ENCODE data around the gene FEV.
A peak's percentile ranks its signal among the peaks of the same experiment; 100 is the strongest.

Gene FEV

DNA sequence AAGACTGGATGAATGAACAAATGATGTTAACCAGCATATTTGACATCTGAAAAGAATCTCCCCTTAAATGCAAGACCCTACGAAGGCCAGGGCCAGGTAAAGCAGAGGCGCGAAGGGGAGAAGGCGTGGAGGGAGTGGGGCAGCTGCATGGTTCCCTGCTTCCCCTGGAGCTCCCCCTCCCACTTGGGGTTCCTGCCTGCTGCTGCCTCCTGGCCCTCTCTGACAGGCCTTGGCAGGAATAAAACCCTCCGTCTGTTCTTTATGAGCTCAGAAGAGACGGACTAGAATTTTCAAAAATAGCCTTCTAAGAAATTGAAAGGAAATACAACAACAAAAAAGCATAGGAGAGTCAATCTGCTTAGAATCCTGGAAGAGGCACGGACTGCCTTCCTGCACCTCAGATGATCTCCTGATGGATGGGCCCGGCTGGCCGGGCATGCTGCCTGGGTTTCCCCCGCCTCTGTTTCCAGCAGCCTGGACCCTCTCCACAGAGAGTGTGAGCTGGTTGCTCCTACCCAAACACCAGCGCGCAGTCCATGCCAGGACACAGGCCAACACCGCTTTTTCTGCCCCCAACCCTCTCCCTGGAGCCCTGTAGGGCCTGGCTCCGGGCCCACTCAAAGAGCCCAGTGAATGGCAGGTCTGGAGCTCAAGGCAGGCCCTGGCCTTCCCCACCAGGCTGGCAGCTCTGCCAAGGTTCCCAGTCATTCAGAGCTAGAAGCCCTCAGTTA lies 32.4 kb upstream of the FEV start:
- H3K4me3 ChIP-seq (ENCODE audit: low read length): no peak overlapping the region
- TF ChIP-seq, protein P1, sequence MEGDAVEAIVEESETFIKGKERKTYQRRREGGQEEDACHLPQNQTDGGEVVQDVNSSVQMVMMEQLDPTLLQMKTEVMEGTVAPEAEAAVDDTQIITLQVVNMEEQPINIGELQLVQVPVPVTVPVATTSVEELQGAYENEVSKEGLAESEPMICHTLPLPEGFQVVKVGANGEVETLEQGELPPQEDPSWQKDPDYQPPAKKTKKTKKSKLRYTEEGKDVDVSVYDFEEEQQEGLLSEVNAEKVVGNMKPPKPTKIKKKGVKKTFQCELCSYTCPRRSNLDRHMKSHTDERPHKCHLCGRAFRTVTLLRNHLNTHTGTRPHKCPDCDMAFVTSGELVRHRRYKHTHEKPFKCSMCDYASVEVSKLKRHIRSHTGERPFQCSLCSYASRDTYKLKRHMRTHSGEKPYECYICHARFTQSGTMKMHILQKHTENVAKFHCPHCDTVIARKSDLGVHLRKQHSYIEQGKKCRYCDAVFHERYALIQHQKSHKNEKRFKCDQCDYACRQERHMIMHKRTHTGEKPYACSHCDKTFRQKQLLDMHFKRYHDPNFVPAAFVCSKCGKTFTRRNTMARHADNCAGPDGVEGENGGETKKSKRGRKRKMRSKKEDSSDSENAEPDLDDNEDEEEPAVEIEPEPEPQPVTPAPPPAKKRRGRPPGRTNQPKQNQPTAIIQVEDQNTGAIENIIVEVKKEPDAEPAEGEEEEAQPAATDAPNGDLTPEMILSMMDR (conservative IDR thresholded peaks at IDR 0.05; ENCODE audit: low read depth, low read length): no peak
- no peak for DNase-seq (ENCODE audit: low read depth)

DNA sequence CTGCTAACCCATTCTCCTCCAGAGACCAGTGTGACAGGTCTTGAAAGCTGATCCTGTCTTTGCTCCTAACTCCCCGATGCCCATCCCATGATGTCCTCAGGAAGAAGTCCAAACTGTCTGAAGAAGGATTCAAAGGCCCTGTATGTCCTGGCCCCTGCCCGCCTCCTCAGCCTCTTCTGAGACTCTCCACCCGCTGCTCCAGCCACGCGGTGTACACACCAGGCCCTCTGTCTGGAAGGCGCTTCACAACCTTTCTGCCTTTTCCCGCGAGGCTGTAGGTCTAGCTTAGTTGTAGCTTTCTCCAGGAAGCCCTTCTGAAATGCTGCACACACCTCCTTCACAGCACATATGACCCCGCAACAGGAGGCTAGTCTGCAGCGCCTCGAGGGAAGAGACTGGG lies 31.7 kb upstream of the FEV start:
- H3K4me3 ChIP-seq (ENCODE audit: low read length): no peak overlapping the region
- no peak for DNase-seq (ENCODE audit: low read depth)
- TF ChIP-seq, protein P1 (conservative IDR thresholded peaks at IDR 0.05; ENCODE audit: low read depth, low read length): no peak

DNA sequence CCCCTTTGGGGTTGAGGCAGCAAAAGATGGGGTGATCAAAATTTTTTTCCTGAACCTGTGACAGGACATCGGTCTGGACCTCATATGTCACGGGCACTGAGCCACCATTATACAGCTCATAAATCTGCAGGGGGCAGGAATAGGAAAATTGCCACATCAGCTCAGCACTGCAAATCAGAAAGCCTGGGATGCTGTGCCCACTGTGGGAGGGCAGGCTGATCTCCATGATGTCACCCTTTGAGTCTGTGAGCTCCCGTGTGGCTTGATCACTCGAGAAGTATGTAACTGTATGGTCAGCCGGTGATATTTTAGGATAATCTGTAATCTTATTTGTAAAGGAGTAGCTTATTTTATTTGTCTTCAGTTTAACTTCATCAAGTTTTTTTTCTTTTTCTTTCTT lies 25.9 kb upstream of the FEV start:
- TF ChIP-seq, protein P1 (conservative IDR thresholded peaks at IDR 0.05; ENCODE audit: low read depth, low read length): no peak
- DNase-seq (ENCODE audit: low read depth): no peak
- no peak overlapping the region for H3K4me3 ChIP-seq (ENCODE audit: low read length)

DNA sequence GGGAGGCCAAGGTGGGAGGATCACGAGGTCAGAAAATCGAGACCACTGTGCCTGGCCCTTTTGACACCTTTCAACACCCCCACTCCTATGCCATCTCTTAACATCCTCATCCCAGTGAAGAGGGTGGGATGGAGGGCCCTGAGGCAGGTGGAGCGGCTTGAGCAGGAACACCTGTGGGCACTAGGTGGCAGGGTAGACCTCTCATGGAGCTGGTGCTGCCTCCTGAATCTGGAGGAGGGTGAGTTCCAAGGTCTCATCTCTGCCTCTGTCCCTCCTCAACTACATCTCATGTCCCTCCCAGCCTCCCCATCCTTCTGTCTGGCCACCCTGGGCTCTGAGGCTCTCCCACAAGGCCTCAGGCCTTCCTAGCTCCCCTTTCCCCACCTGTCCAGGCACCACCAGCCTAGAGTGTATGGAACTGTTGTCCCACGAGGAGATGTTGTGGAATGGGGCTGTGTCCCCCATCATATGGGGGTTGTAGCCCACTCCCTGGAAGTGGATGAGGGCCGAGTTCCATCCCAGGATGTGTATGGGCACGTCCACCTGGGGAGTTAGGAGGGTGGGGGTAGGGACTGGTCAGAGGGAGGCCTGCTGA lies 25.3 kb upstream of the FEV start:
- TF ChIP-seq, protein P1 (conservative IDR thresholded peaks at IDR 0.05; ENCODE audit: low read depth, low read length): peak; percentile 60
- no peak for DNase-seq (ENCODE audit: low read depth)
- no peak overlapping the region for H3K4me3 ChIP-seq (ENCODE audit: low read length)

DNA sequence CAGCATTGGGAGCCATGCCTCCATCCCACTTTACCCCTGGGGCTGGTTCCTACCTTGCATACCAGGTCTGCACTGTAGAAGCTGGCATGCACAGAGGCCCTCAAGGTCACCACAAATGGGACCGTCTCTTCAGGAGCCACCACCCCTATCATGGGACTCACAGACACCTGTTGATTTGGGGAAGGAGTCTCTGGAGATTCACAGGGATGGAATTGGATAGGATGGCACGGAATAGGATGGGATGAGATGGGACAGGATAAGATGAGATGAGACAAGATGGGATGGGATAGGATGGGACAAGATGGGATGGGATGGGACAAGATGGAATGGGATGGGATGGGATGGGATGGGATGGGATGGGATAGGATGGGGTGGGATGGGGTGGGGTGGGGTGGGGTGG lies 24.3 kb upstream of the FEV start:
- TF ChIP-seq, protein P1 (conservative IDR thresholded peaks at IDR 0.05; ENCODE audit: low read depth, low read length): no peak
- no peak overlapping the region for H3K4me3 ChIP-seq (ENCODE audit: low read length)
- no peak for DNase-seq (ENCODE audit: low read depth)

DNA sequence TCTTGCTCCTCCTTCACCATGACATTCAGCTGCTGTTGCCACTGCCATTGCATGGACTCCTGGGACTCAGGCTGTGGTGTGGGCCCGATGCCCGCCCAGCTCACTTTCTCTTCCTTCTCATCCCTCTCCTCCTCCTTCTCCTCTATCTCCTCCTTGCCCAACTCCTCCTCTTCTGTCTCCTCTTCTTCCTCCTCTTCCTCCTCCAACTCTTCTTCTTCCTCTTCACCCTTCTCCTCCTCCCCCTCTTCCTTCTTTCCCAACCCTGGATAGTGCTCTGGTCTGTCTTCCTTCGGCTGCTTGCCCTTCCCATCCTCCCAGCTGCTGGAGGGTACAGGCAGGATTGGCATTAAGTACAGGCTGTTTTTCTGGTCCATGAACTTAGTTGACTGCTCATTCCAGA lies 19.0 kb upstream of the FEV start:
- TF ChIP-seq, protein P1 (conservative IDR thresholded peaks at IDR 0.05; ENCODE audit: low read depth, low read length): no peak
- no peak for DNase-seq (ENCODE audit: low read depth)
- H3K4me3 ChIP-seq (ENCODE audit: low read length): no peak overlapping the region

DNA sequence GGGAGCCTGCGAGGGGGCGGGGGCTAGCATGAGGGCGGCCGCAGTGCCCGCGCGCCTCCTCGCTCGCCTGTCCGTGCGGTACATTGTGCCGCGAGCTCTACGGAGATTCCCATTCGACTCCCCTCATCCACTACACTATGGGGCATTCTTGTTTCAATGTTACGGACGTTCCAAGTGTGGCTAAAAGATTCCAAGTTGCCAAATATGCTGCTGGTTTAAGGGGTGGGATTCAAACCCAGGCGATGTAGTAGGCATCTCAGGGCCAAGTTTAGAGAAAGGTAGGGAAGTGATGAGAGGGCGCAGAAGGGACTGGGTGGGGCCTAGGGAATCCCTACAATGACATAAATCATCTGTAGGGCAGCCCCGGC lies 18.3 kb upstream of the FEV start:
- H3K4me3 ChIP-seq (ENCODE audit: low read length): no peak overlapping the region
- TF ChIP-seq, protein P1 (conservative IDR thresholded peaks at IDR 0.05; ENCODE audit: low read depth, low read length): no peak
- no peak for DNase-seq (ENCODE audit: low read depth)

All from retinal pigment epithelial cell (primary cell).